ENCODE measurements around the gene CTNNBL1.

The CTNNBL1 gene

DNA sequence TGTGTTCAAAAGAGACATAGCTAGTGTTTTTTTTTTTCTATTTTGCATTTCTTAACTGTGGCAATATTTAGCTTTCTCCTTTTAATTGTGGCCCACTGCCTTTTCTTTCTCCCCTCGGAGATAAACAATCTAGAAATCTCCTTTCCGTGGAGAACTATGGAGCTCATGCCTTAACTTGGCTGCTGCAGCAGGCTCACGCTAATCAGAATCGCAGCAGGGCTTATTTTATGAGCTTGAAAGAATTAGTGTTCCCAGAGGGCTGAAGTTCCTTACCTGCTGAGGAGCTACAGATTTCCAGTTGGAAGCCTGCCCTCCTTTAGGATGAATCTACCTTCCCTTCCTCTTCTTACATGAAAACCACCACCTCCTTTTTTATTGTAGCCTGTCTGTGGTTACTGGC lies 35.6 kb downstream of the CTNNBL1 start:
- no peak for DNase-seq (ENCODE audit: low read depth)
- H3K4me3 ChIP-seq (ENCODE audit: control insufficient read depth, low read depth, low read length) = no peak overlapping the region
- TF ChIP-seq, protein P1, sequence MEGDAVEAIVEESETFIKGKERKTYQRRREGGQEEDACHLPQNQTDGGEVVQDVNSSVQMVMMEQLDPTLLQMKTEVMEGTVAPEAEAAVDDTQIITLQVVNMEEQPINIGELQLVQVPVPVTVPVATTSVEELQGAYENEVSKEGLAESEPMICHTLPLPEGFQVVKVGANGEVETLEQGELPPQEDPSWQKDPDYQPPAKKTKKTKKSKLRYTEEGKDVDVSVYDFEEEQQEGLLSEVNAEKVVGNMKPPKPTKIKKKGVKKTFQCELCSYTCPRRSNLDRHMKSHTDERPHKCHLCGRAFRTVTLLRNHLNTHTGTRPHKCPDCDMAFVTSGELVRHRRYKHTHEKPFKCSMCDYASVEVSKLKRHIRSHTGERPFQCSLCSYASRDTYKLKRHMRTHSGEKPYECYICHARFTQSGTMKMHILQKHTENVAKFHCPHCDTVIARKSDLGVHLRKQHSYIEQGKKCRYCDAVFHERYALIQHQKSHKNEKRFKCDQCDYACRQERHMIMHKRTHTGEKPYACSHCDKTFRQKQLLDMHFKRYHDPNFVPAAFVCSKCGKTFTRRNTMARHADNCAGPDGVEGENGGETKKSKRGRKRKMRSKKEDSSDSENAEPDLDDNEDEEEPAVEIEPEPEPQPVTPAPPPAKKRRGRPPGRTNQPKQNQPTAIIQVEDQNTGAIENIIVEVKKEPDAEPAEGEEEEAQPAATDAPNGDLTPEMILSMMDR (conservative IDR thresholded peaks at IDR 0.05; ENCODE audit: control insufficient read depth, insufficient read depth, low read depth, low read length) = no peak

GRCh38 chr20:37729909-37730308 lies 36.1 kb downstream of the CTNNBL1 start:
- TF ChIP-seq, protein P1 (conservative IDR thresholded peaks at IDR 0.05; ENCODE audit: control insufficient read depth, insufficient read depth, low read depth, low read length) = no peak
- DNase-seq (ENCODE audit: low read depth) = peak; percentile 31
- H3K4me3 ChIP-seq (ENCODE audit: control insufficient read depth, low read depth, low read length) = no peak overlapping the region

GRCh38 chr20:37733416-37733815 lies 39.6 kb downstream of the CTNNBL1 start:
- TF ChIP-seq, protein P1 (conservative IDR thresholded peaks at IDR 0.05; ENCODE audit: control insufficient read depth, insufficient read depth, low read depth, low read length) = no peak

GRCh38 chr20:37734228-37734985 lies 40.6 kb downstream of the CTNNBL1 start:
- peak; percentile 90 for DNase-seq (ENCODE audit: low read depth)
- TF ChIP-seq, protein P1 (conservative IDR thresholded peaks at IDR 0.05; ENCODE audit: control insufficient read depth, insufficient read depth, low read depth, low read length) = no peak
- H3K4me3 ChIP-seq (ENCODE audit: control insufficient read depth, low read depth, low read length) = no peak overlapping the region

More at GRCh38 chr20:37733416-37733815, 39.6 kb downstream of the CTNNBL1 start:
- H3K4me3 ChIP-seq (ENCODE audit: control insufficient read depth, low read depth, low read length) = no peak overlapping the region
- DNase-seq (ENCODE audit: low read depth) = no peak

DNA sequence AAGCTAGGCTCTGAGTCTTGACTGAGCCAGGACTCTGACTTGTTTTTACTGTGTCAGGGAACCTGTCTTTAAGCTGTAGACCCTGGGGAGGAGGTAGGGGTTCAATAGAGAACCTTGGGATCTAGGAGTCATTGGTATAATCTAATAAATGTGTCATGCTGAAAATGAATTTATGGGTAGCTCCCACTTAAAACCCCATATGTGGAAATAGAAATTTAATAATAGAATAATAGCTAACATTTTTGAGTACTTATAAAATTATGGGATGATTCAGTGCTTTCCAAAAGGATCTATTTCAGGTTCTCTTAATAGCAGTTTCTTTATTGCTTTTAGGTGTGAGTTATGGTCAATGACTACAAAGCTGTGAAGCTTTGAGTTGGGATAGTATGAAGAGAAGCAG lies 41.7 kb downstream of the CTNNBL1 start:
- H3K4me3 ChIP-seq (ENCODE audit: control insufficient read depth, low read depth, low read length) = no peak overlapping the region
- TF ChIP-seq, protein P1 (conservative IDR thresholded peaks at IDR 0.05; ENCODE audit: control insufficient read depth, insufficient read depth, low read depth, low read length) = no peak
- DNase-seq (ENCODE audit: low read depth) = no peak

DNA sequence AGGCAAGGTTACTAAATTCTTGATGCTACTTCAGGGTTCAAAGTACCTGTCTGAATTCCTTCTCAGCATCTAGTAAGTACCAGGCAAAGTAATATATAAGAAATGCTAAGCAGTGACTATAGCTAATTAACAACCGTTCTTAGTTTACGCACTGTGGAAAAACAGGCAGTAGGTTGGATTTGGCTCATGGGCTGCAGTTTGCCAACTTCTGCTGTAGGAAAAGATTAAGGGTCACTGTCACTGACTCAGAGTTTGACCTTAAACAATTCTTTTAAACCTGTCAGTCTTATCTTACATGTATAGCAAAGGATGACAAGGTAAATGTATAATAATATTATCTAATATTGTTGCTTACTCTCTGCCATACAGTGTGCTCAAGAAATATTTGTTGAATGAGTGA lies 42.3 kb downstream of the CTNNBL1 start:
- no peak overlapping the region for H3K4me3 ChIP-seq (ENCODE audit: control insufficient read depth, low read depth, low read length)
- TF ChIP-seq, protein P1 (conservative IDR thresholded peaks at IDR 0.05; ENCODE audit: control insufficient read depth, insufficient read depth, low read depth, low read length) = no peak
- no peak for DNase-seq (ENCODE audit: low read depth)

All from fibroblast of mammary gland (primary cell).